GM21737 (cell line): ENCODE data around the gene LSS.
"Not testable (repeated sequence)": the region's sequence is repeated elsewhere in the genome, so short reads cannot be mapped to it uniquely, and the experiment has no call there.

Experiments used
- ATAC-seq: cut with Tn5 transposase; IDR thresholded peaks from one replicate; pipeline ENCODE4 v1.9.1; 2021; ENCODE audit warnings: mild to moderate bottlenecking, moderate library complexity; ENCODE audit not compliant: unreplicated experiment

LSS gene

GRCh38 chr21:46142582-46143473 lies 85.7 kb downstream of the LSS start:
- no peak for ATAC-seq

GRCh38 chr21:46141767-46142581 lies 86.6 kb downstream of the LSS start:
- ATAC-seq: no peak

- not testable (repeated sequence) for ATAC-seq
Measured at GRCh38 chr21:46140352-46141003, 88.1 kb downstream of the LSS start.

- ATAC-seq: no peak
Measured at GRCh38 chr21:46139686-46140085, 88.9 kb downstream of the LSS start.

- no peak for ATAC-seq
Measured at GRCh38 chr21:46138383-46138970, 90.1 kb downstream of the LSS start.
